LNCaP clone FGC (cell line): Measurements from ENCODE around the gene SOHLH1.

Experiments used
- DNase-seq: peaks from one replicate; pipeline ENCODE4 v3.0.0-alpha.2; 2011; ENCODE audit warnings: low read depth
- H3K4me3 ChIP-seq: 2 replicates; pipeline ENCODE4 v1.5.1; 2011; ENCODE audit warnings: mild to moderate bottlenecking, low read depth, low read length, control low read depth
- TF ChIP-seq, protein P1 (sequence below): IDR thresholded peaks from 2 replicates; pipeline ENCODE4 v1.5.1; 2012; ENCODE audit warnings: mild to moderate bottlenecking; ENCODE audit not compliant: control insufficient read depth, insufficient read depth; ENCODE audit errors: extremely low read depth

The SOHLH1 gene

DNA sequence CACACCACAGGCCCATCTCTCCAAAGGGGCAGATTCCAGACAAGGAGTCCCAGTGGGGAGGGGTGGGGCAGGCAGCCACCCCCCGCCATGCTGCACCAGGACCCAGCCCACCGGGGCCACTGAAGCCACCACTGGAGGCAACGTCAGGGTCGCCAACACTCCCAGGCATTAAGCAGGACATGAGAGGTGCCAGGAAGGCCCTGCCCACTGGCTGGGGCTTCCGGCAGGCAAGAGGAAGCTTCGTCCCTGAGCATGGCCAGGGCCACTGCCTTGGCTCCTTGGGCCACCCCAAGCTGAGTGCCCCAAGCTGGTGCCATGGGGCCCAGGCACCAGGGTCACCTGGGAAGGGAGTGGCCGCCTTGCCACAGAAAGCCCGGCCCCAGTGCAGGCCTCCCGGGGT lies 20.2 kb upstream of the SOHLH1 start:
- DNase-seq, result no peak
- TF ChIP-seq, protein P1, sequence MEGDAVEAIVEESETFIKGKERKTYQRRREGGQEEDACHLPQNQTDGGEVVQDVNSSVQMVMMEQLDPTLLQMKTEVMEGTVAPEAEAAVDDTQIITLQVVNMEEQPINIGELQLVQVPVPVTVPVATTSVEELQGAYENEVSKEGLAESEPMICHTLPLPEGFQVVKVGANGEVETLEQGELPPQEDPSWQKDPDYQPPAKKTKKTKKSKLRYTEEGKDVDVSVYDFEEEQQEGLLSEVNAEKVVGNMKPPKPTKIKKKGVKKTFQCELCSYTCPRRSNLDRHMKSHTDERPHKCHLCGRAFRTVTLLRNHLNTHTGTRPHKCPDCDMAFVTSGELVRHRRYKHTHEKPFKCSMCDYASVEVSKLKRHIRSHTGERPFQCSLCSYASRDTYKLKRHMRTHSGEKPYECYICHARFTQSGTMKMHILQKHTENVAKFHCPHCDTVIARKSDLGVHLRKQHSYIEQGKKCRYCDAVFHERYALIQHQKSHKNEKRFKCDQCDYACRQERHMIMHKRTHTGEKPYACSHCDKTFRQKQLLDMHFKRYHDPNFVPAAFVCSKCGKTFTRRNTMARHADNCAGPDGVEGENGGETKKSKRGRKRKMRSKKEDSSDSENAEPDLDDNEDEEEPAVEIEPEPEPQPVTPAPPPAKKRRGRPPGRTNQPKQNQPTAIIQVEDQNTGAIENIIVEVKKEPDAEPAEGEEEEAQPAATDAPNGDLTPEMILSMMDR, result no peak

DNA sequence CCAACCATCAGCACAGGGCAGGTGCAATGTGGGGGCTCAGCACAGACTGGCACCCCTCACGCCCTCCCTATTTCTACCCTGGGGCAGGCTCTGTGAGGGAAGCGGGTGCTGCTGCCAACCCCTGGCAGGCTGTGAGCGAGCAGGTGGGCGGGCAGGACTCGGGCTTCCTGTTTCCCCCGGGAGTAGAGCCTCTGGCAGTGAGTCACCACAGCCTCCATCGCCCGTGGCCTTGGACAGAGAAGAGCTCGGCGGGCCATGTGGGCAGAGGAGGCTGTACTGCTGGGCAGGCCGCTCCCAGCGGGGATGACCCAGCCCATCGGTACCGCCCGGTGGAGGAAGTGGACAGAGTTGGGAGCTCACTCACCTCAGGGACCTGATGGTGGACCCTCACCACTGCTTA lies 19.3 kb upstream of the SOHLH1 start:
- TF ChIP-seq, protein P1, result no peak
- H3K4me3 ChIP-seq, result no peak overlapping the region
- no peak for DNase-seq

More for the DNA sequence above, 20.2 kb upstream of the SOHLH1 start:
- H3K4me3 ChIP-seq, result no peak overlapping the region

DNA sequence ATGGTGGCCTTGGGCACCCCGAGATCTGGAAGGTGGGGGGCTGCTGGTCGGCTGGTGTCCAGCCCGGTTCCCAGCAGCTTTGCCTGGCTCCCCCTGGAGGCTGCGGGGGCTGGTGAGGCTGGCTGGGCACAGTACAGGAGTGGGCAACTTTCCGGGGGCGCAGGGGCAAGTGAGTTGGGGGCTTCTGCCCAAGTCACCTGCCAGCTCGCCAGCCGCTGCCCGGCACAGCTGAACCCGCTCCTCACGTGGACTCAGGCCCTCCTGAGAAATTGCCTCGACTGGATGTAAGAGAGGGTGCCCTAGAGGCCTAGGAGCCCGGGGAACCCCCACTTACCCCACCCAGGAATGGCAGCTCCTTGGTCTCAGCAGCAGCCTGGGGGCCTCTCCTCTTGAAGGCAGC lies 18.1 kb upstream of the SOHLH1 start:
- TF ChIP-seq, protein P1, result no peak
- no peak overlapping the region for H3K4me3 ChIP-seq
- no peak for DNase-seq

DNA sequence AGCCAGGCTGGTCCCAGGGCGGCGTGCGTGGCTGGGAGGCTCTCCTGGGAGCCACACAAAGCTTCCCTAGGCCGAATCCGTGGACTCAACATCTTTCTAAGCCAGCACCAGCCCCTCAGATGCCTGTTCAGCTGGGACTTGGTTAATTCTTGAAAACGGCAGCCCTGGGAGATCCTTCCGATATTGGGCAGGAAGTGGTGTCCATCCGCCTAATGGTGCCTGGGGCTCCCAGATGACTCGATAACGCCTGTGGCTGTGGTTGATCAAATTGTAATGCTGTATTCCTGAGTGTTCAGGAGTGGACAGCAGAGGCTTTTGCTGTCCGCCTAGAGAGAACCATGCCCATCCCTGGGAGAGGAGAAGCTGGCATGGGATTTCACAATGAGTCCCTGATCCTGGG lies 16.8 kb upstream of the SOHLH1 start:
- H3K4me3 ChIP-seq, result no peak overlapping the region
- TF ChIP-seq, protein P1, result no peak
- no peak for DNase-seq

DNA sequence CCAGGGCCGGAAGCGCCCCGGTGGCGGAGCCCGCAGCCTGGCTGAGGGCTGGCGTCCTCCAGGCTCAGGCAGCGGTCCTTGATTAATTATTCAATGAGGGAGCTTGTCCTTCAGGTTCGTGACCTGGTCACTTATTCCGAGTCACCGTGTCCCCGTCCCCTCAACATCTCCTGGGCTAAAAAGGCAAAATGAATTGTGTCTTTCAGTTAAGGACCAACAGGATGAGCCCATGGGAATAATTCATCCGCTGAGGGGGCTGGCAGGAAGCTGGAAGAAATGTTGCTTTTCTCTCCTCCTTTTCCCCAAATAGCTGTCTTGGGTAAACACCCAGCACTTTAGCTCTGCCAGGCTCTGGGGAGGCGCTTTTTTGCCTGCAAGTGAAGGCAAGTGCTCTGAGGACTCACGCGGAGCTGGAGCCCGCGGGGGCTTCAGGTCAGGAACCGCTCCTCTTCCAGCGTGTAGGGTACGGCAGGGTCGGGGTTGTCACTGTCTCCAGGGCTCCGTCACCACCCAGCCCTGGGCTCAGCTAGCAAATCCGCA lies 15.8 kb upstream of the SOHLH1 start:
- DNase-seq, result no peak
- H3K4me3 ChIP-seq, result no peak overlapping the region
- TF ChIP-seq, protein P1, result no peak

DNA sequence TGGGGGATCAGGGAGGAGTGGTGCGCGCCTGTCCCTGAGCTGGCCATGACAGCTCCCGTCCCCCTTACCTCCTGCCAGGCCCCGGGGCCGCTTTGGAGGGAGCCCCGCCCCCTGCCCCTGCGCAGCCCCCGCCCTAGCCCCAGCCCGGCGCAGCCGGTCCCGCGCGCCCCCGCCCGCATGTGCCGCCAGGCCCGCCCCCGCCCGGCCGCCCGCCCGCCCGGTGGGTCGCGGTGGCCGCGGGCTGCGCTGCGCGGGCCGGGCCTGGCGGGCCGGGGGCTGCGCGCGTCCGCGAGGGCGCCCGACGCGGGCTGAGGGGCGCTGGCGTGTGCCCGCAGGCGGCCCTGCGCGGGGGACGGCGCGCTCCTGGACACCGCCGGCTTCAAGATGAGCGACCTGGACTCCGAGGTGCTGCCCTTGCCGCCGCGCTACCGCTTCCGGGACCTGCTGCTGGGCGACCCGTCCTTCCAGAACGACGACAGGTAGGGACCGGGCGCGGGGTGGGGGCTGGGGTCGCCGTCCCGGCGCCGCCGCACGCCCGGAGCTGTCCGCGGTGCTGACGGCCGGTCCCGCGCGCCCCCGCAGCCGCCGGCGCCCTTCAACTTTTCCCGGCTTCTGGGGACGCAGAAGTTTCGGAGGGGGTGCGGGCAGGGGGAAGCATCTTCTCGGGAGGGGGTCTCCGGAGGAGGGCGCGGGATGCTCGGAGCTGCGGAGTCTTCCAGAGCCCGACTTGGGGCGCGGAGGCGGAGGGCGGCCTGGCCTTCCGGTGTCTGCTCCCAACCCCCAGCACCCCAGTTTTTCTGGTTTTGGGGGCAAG lies 15.2 kb upstream of the SOHLH1 start:
- no peak overlapping the region for H3K4me3 ChIP-seq
- no peak for DNase-seq
- TF ChIP-seq, protein P1, result no peak
